ENCODE results near the gene PMP22. TPM values are rescaled to one million over a fixed set of nuclear protein-coding genes. Genes with fewer than 3 reads are reported as not detected.

The PMP22 gene
- total and polyA plus RNA-seq, 2 donors (not counting 3 experiments of a cell fraction or from before 2014, with no cell fraction given) = 67.2 to 103 TPM

DNA sequence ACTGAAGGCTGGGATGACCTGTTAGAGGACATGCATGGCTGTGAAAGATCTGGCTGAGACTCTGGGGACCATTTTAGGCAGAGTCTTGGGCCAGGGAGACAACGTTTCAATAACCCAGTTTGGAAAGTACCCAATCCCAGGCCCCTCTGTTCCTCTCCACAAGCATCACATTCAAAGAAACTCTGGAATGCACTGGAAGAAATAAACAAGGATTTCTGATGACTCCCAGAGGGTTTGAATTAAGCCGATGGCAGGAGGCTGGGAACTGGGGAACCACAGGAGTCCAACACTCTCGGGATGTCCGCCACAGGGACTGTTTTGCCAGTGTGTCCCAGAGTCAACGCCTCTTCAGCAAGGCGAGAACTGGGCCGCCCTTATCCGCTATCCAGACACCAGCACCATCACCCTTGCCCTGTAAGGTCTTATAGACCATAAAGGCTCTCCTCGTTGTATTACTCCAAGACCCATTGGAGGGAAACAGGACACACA lies 3.3 kb downstream of the PMP22 start:
- peaks cover 24% of the 10 kb centered on the region for H3K79me2 ChIP-seq (ENCODE audit: control insufficient read depth, insufficient read depth, low read length)
- H4K20me1 ChIP-seq (replicated peaks; ENCODE audit: control insufficient read depth, extremely low read depth, insufficient read depth, low read length) = no peaks in the 10 kb centered on the region
- intact Hi-C loops (cut with micrococcal nuclease) = loop anchor here (1.0 to 2.0 kb wide), 5 partner anchors 137 to 683 kb away; partner anchors contain the start of gene ADORA2B
- peak; percentile 48 for DNase-seq (ENCODE audit: low read depth, low spot score)
- ChIA-PET CTCF (interaction anchor here (0.5 to 11.6 kb wide), 12 partner anchors 28 to 249 kb away, joined by 3 to 410 read pairs (median 4); no protein-coding TSS in a partner anchor), POLR2A (interaction anchor here (2.1 kb wide), 1 partner anchor 241 kb away, joined by 4 read pairs; no protein-coding TSS in a partner anchor)
- H3K36me3 ChIP-seq (ENCODE audit: control insufficient read depth in 2 of 2, extremely low read depth in 1 of 2, insufficient read depth in 2 of 2, low read length in 2 of 2) = peaks cover 0 to 4% of the 10 kb centered on the region in 2 experiments
- TSS peak; percentile 15 for BruUV-seq (replicated peaks)
- peak overlapping the region; percentile 89 for H2AFZ ChIP-seq (ENCODE audit: low read depth, low read length)
- H3K27me3 ChIP-seq (ENCODE audit: control insufficient read depth in 2 of 2, insufficient read depth in 2 of 2, low read length in 2 of 2) = peaks cover 0 to 7% of the 10 kb centered on the region in 2 experiments
- peaks cover 28% of the 10 kb centered on the region for H3K4me1 ChIP-seq (ENCODE audit: control insufficient read depth, extremely low read depth, insufficient read depth, low read length)
- peak overlapping the region; percentile 71 for H3K9ac ChIP-seq (replicated peaks; ENCODE audit: extremely low read depth, insufficient read depth, low read length)
- peak overlapping the region; percentile 77 for H3K4me2 ChIP-seq (ENCODE audit: insufficient read depth, low read length)
- no peaks in the 10 kb centered on the region for H3K9me3 ChIP-seq (replicated peaks; ENCODE audit: control insufficient read depth, insufficient read depth, low read length)
- dilution Hi-C loops (cut with MboI; ENCODE audit: extremely low pct_ligation_motif_present, low sequenced_read_pairs) = no loop called here
- H3K27ac ChIP-seq (ENCODE audit: insufficient read depth, low read depth, low read length) = peak overlapping the region; percentile 49
- no peak for TF ChIP-seq GATA2 (IDR thresholded peaks at IDR 0.05; ENCODE audit: insufficient read depth, insufficient read length, low read depth, low read length)
- TF ChIP-seq FOS (IDR thresholded peaks at IDR 0.05; ENCODE audit: borderline replicate concordance, insufficient read depth, low read length) = no peak
- TF ChIP-seq, protein P1, sequence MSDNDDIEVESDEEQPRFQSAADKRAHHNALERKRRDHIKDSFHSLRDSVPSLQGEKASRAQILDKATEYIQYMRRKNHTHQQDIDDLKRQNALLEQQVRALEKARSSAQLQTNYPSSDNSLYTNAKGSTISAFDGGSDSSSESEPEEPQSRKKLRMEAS (IDR thresholded peaks at IDR 0.05; ENCODE audit: insufficient read depth, insufficient read length) = no peak
- no peak for TF ChIP-seq POLR2AphosphoS5 (IDR thresholded peaks at IDR 0.05; ENCODE audit: insufficient read depth, low read depth, low read length)
- TF ChIP-seq EZH2 (IDR thresholded peaks at IDR 0.05; ENCODE audit: borderline replicate concordance, low read depth, low read length, severe bottlenecking) = no peak
- no peak for TF ChIP-seq JUN (IDR thresholded peaks at IDR 0.05; ENCODE audit: borderline replicate concordance, insufficient read depth, insufficient read length, low read depth)
- no peak for TF ChIP-seq CTCF (IDR thresholded peaks at IDR 0.05; ENCODE audit: extremely low read depth in 1 of 2, insufficient read depth in 1 of 2, low read depth in 1 of 2, low read length in 2 of 2)
- TF ChIP-seq POLR2A (IDR thresholded peaks at IDR 0.05; ENCODE audit: low read depth, low read length) = no peak
- TF ChIP-seq MYC (IDR thresholded peaks at IDR 0.05; ENCODE audit: low read depth, low read length) = no peak
- peak; percentile 64 for FAIRE-seq
- no peaks in the 10 kb centered on the region for H3K9me1 ChIP-seq (replicated peaks; ENCODE audit: control insufficient read depth, extremely low read depth, insufficient read depth, low read length)
- peak overlapping the region; percentile 45 to 82 (median 67) for H3K4me3 ChIP-seq (replicated peaks in 1 of 3; ENCODE audit: insufficient read depth in 1 of 3, low read depth in 1 of 3, low read length in 3 of 3)
